Keratinocyte (primary cell): Measurements from ENCODE around the gene SLC12A6.
A peak's percentile ranks its signal among the peaks of the same experiment; 100 is the strongest.

Experiments
- CTCF ChIP-seq, 3 experiments: IDR thresholded peaks in 1 of 3; conservative IDR thresholded peaks in 1 of 3; optimal IDR thresholded peaks in 1 of 3; 2 replicates in 2 of 3; 3 replicates in 1 of 3; pipeline versions ENCODE3 to v1.5.1; 2011; ENCODE audit warnings: low read length in 3 of 3, mild to moderate bottlenecking in 3 of 3, moderate library complexity in 2 of 3, control low read depth in 1 of 3, inconsistent platforms in 1 of 3; ENCODE audit not compliant: insufficient read depth in 2 of 3; ENCODE audit errors: extremely low read depth in 1 of 3
- EZH2 ChIP-seq: IDR thresholded peaks from one replicate; pipeline ENCODE4 v1.6.1; 2012; ENCODE audit warnings: inconsistent platforms, mild to moderate bottlenecking, low read length, moderate library complexity

GRCh38 chr15:34367101-34368081 is 29.8 kb upstream of the SLC12A6 start, which contains the start of gene LPCAT4:
- TF ChIP-seq EZH2 (no peak), CTCF (optimal IDR thresholded peaks at IDR 0.05 in 1 of 3, IDR thresholded peaks at IDR 0.05 in 1 of 3, conservative IDR thresholded peaks at IDR 0.05 in 1 of 3; ENCODE audit: extremely low read depth in 1 of 3, insufficient read depth in 2 of 3, low read length in 3 of 3) (peak; percentile 78 to 98 (median 95))
